ENCODE measurements around the gene MT1HL1. TPM values are rescaled to one million over a fixed set of nuclear protein-coding genes. Genes with fewer than 3 reads are reported as not detected.
"Not testable (repeated sequence)": the region's sequence is repeated elsewhere in the genome, so short reads cannot be mapped to it uniquely, and the experiment has no call there.

The MT1HL1 gene
- total RNA-seq, 2 experiments from 2014 or later, result not detected

DNA sequence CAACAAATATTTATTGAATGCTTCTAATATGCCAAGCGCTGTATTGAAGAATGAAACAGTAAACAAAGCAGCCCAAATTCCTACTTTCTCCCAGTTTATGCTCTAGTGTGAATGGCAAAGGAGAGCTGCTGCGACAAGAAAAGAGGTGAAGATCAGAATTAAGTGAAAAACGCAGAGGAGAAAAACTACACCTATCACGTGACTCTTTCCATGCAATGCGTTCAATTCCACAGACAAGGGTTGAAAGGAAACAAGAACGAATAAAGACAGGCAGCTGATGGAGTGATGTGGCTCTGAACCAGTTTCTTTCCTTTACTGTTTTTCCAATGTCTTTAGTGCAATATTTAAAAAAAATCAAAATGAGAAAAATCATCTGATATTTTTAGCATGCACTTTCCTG lies 23.6 kb downstream of the MT1HL1 start:
- ChIA-PET POLR2A (no interaction called here), CTCF (no interaction called here)
- Mint-ChIP-seq H3K36me3 (ENCODE audit: low read depth) (no peaks in the 10 kb centered on the region), H3K9me3 (no peaks in the 10 kb centered on the region), H3K27me3 (no peaks in the 10 kb centered on the region), H3K27ac (no peak overlapping the region), H3K4me3 (no peak overlapping the region), H3K4me1 (no peaks in the 10 kb centered on the region)
- no peak for DNase-seq

DNA sequence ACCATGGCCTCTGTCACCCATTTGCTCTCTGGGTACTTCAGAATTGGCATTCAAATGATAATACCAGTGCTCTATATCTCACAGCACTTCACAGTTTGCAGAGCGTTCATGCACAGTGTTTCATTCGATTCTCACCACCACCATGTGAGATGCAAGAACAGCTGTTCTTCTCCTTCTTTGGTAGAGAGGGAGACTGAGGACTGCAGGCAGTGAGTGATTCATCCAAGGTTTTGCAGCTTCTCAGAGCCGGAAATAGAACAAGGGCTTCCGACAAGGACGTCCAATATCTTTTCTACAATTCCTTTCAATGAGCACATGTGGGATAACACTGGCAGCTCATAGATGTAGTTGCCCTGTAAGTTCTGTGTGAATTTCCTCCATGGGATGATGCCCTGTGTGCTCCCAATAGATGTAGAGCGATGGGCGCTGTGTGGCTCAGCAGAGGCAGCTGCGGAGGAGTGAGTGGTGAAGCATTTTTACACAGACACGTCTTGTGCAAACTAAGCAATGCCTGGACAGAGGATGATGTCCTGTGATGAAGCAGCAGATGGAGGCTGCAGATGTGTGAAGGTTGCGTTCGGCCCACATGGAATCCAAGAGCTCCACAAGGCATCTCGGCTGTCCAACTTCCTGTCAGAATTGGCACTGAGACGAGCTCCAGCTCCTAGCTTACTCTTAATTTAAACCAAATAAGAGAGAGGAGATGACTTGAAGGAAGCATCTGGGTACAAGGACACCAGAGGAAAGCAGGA lies 24.9 kb downstream of the MT1HL1 start:
- Mint-ChIP-seq H3K27ac (no peak overlapping the region), H3K36me3 (ENCODE audit: low read depth) (no peaks in the 10 kb centered on the region), H3K4me3 (no peak overlapping the region), H3K27me3 (no peaks in the 10 kb centered on the region), H3K4me1 (no peaks in the 10 kb centered on the region), H3K9me3 (no peaks in the 10 kb centered on the region)
- CTCF ChIA-PET, result no interaction called here
- no peak for DNase-seq
- POLR2A ChIA-PET, result interaction anchor here (0.6 kb wide), 1 partner anchor 18 kb away, joined by 3 read pairs; no protein-coding TSS in a partner anchor

DNA sequence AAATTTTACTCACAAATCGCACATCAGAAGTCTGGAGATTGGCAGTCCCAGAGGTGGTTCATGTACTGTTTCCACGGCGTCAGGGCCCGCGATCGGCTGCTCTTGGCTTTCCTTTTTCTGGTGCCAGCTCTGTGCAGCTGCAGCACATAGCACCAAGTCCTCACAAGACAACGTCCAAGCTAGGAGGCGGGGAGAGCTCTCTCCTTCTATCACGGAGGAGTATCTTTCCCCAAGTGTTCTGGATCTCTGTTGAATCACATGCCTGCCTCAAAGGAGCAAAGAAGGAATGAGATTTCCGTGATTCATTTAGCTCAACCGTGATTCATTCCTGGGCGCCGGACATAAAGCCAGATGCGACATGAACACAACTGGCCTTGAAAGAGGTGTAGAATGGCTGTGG lies 25.5 kb downstream of the MT1HL1 start:
- no peaks in the 10 kb centered on the region for H3K4me1 Mint-ChIP-seq

DNA sequence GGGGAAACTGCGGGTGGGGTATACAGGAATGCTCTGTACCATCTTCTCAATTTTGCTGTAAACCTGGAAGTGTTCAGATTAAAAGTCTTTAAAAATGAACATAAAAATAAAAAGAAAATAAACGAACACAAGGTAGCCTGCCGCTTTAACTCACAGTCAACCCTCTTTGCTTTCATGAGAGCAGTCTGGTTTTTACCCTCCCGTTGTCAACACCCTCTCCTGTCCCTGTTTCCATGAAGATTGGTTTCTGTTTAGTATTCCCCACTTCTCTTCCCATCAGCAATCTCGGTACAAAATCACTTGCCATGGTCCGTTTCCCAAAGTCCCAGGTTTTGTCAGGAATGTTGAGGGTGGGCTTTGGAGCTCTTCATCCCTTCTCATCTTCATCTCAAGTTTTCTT lies 28.8 kb downstream of the MT1HL1 start:
- ChIA-PET CTCF (no interaction called here), POLR2A (no interaction called here)
- DNase-seq, result no peak
- Mint-ChIP-seq H3K9me3 (no peaks in the 10 kb centered on the region), H3K27ac (no peak overlapping the region), H3K4me1 (no peaks in the 10 kb centered on the region), H3K36me3 (ENCODE audit: low read depth) (no peaks in the 10 kb centered on the region), H3K27me3 (no peaks in the 10 kb centered on the region), H3K4me3 (no peak overlapping the region)

More for the DNA sequence above, 25.5 kb downstream of the MT1HL1 start:
- H3K27ac Mint-ChIP-seq, result no peak overlapping the region
- no peaks in the 10 kb centered on the region for H3K9me3 Mint-ChIP-seq
- no peak for DNase-seq
- ChIA-PET CTCF (no interaction called here), POLR2A (no interaction called here)
- no peaks in the 10 kb centered on the region for H3K27me3 Mint-ChIP-seq
- H3K4me3 Mint-ChIP-seq, result no peak overlapping the region
- no peaks in the 10 kb centered on the region for H3K36me3 Mint-ChIP-seq (ENCODE audit: low read depth)

DNA sequence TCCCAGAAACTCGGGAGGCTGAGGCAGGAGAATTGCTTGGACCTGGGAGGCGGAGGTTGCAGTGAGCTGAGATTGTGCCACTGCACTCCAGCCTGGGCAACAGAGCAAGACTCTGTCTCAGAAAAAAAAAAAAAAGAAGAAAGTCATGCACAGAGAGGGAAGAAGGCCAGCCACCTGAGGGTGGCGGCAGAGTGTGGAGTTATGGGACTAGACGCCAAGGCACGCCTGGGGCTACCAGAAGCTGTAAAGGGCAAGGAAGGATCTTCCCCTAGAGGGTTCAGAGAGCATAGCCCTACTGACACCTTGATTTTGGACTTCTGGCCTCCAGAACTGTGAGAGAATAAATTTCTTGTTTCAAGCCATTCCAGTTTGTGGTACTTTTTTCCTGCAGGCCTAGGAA lies 30.2 kb downstream of the MT1HL1 start:
- CTCF ChIA-PET; H3K4me3 Mint-ChIP-seq; DNase-seq; H3K27ac Mint-ChIP-seq; H3K9me3 Mint-ChIP-seq; H3K36me3 Mint-ChIP-seq (ENCODE audit: low read depth); H3K27me3 Mint-ChIP-seq; POLR2A ChIA-PET; H3K4me1 Mint-ChIP-seq: not testable (repeated sequence)

DNA sequence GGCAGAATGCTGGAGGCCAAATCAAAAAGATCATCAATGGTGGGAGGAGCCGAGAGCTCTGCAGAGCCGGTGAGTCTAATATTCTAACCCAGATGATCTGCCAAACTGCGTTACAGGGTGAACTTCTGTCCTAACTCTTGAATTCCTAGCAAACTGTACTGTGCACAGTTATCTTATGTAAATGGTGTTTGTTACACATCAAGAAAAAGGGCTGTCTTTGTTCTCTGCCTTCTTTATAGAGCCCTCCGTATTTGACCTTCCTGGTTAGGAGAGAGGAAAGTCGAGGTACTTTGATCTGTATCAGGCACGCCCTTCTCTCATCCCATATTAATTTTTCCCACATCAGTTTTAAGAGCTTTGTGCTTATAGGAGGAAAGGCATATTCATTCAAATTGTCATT lies 37.6 kb downstream of the MT1HL1 start:
- Mint-ChIP-seq H3K36me3 (ENCODE audit: low read depth) (no peaks in the 10 kb centered on the region), H3K27me3 (peaks cover 2% of the 10 kb centered on the region), H3K27ac (no peak overlapping the region), H3K9me3 (peaks cover 3% of the 10 kb centered on the region), H3K4me3 (no peak overlapping the region), H3K4me1 (no peaks in the 10 kb centered on the region)
- POLR2A ChIA-PET, result no interaction called here
- DNase-seq, result no peak
- CTCF ChIA-PET, result no interaction called here

DNA sequence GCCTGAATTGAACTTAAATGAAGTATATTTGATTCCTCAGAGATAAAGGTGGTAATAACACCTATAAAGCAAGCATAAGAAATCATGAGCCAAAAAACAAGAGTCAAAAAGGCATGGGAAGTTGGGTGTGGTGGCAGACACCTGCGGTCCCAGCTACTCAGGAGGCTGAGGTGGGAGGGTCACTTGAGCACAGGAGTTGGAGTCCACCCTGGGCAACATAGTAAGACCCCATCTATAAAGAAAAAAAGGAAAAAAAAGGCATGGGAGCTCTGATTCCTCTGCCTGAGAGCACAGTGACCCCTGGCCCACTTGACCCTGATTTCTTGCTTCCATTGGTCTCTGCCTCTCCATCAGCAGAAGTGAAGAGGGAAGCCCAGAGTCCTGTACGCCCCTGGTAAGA lies 40.3 kb downstream of the MT1HL1 start:
- POLR2A ChIA-PET, result no interaction called here
- no peak overlapping the region for H3K27ac Mint-ChIP-seq

DNA sequence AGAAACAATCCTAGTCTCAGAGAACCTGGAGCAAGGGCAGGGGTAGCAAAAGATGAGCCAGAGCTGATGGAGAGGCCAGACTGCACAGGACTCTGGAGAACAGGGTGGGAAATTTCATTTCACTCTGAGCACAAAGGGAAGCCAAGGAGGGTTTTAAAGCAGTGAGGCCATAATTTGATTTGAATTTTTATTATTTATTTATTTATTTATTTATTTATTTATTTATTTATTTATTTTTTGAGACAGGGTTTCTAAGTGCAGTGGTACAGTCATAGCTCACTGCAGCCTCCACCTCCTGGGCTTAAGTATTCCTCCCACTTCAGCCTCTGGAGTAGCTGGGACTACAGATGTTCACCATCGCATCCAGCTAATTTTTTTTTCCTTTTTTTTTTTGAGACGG lies 45.1 kb downstream of the MT1HL1 start:
- POLR2A ChIA-PET, result no interaction called here
- no peak for DNase-seq
- H3K9me3 Mint-ChIP-seq, result peaks cover 4% of the 10 kb centered on the region
- no peaks in the 10 kb centered on the region for H3K4me1 Mint-ChIP-seq
- no peaks in the 10 kb centered on the region for H3K36me3 Mint-ChIP-seq (ENCODE audit: low read depth)
- no peaks in the 10 kb centered on the region for H3K27me3 Mint-ChIP-seq
- H3K27ac Mint-ChIP-seq, result no peak overlapping the region
- CTCF ChIA-PET, result no interaction called here
- H3K4me3 Mint-ChIP-seq, result no peak overlapping the region

More for the DNA sequence above, 40.3 kb downstream of the MT1HL1 start:
- H3K4me1 Mint-ChIP-seq, result no peaks in the 10 kb centered on the region
- no peak for DNase-seq
- peaks cover 4% of the 10 kb centered on the region for H3K9me3 Mint-ChIP-seq
- CTCF ChIA-PET, result no interaction called here
- H3K4me3 Mint-ChIP-seq, result no peak overlapping the region
- peaks cover 2% of the 10 kb centered on the region for H3K27me3 Mint-ChIP-seq
- no peaks in the 10 kb centered on the region for H3K36me3 Mint-ChIP-seq (ENCODE audit: low read depth)

DNA sequence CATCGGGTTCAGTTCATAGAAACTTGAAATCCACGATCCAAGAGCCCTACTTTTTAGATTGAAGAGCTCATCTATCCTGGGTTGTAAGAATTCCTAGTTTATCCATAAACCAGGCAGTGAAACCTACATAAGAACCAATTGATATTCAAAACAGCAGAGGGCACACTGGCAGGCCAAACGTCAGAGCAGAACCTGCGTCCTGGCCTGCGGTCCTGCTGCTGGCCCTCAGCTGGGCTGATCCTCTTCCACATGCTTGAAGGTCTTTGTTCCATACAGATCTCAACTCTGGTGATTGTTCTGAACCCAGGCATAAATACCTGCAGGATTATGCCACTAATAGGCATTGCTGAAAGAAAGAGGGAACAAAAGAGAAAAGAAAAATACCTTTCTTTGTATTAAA lies 47.0 kb downstream of the MT1HL1 start:
- no peaks in the 10 kb centered on the region for H3K27me3 Mint-ChIP-seq
- peaks cover 1% of the 10 kb centered on the region for H3K9me3 Mint-ChIP-seq
- no peaks in the 10 kb centered on the region for H3K4me1 Mint-ChIP-seq
- H3K36me3 Mint-ChIP-seq (ENCODE audit: low read depth), result no peaks in the 10 kb centered on the region
- CTCF ChIA-PET, result no interaction called here
- POLR2A ChIA-PET, result no interaction called here
- no peak for DNase-seq
- H3K4me3 Mint-ChIP-seq, result no peak overlapping the region
- no peak overlapping the region for H3K27ac Mint-ChIP-seq

Other genes starting within 250 kb of the MT1HL1 start
- gene MTR, start 209.1 kb downstream of the MT1HL1 start, total RNA-seq, result 10 to 100 TPM; 43.9 to 46.4 TPM
- under 1 TPM; 0.05 to 0.08 TPM for gene RYR2, start 37.7 kb upstream of the MT1HL1 start, total RNA-seq